Pancreas (tissue), 10 donors: ENCODE results near the gene VGLL4. TPM values are rescaled to one million over a fixed set of nuclear protein-coding genes. Genes with fewer than 3 reads are reported as not detected.

Source experiments
- ATAC-seq, 4 donors: fragments of 200-7000 bp; cut with Tn5 transposase; one replicate each; pipeline versions ENCODE4 v1.8.0 to v1.9.1; 2020; ENCODE audit warnings: mild to moderate bottlenecking in 4 of 4, moderate library complexity in 4 of 4
- DNase-seq, 6 donors: peaks; one replicate each; pipeline ENCODE4 v3.0.0-alpha.2; 2020
- FAIRE-seq: peaks from 2 replicates; lab custom pipeline; 2012; peaks lifted over from hg19 to GRCh38; lab: Jason Lieb, UNC
- H3K27ac ChIP-seq, 4 donors: fragments of 200-600 bp; sonication (generic); 1 replicate in 3 of 4; 2 replicates in 1 of 4; pipeline versions ENCODE4 v1.5.0 to v1.8.0; 2020
- H3K27me3 ChIP-seq, 4 donors: fragments of 200-600 bp; one replicate each; pipeline ENCODE4 v1.8.0; 2021
- H3K36me3 ChIP-seq, 3 donors: fragments of 200-600 bp; sonication (generic) in 1 of 3; one replicate each; pipeline versions ENCODE4 v1.5.0 to v1.8.0; 2020 to 2021
- H3K4me1 ChIP-seq, 3 donors: fragments of 200-600 bp; one replicate each; pipeline ENCODE4 v1.8.0; 2021
- H3K4me3 ChIP-seq, 4 donors: fragments of 200-600 bp; sonication (generic) in 2 of 4; one replicate each; pipeline versions ENCODE4 v1.5.0 to v1.8.0; 2020 to 2021
- H3K9me3 ChIP-seq, 4 donors: fragments of 200-600 bp; one replicate each; pipeline ENCODE4 v1.8.0; 2021
- CTCF ChIP-seq, 4 donors: fragments of 200-600 bp; sonication (generic) in 3 of 4; IDR thresholded peaks; one replicate each; pipeline versions ENCODE4 v1.5.0 to v1.8.0; 2021; ENCODE audit warnings: antibody characterized with exemption in 4 of 4
- WGBS, 2 donors: extraction: QIAGEN DNeasy Blood & Tissue Kit; methylation state at CpG; one replicate each; pipeline ENCODE4 v1.1.7; 2013; 5-methylcytosine and 5-hydroxymethylcytosine counted together
- intact Hi-C, 3 donors: fragments of 100-400 bp; cut with DNase I; formaldehyde crosslinking; loops; one replicate each; pipeline versions ENCODE4 v1.11.1 to v1.14.2; 2022
- polyA plus RNA-seq, 2 donors: library from polyadenylated mRNA; stranded (reverse); fragments of 200-250 nt; gene quantifications; one replicate each; pipeline ENCODE4 v1.2.3, GENCODE V29; 2013
- total RNA-seq, 6 donors: library from RNA; stranded (reverse); fragmentation: NEBNext Ultra II Directional in 4 of 6; extraction: Animal tissue kit (Norgen Biotek cat#: 25700) in 4 of 6; gene quantifications; one replicate each; pipeline versions ENCODE4 v1.2.1 to v1.2.4, GENCODE V29; 2021 to 2023
- donor health status: healthy with polysubstance abuse.
- donor health status: DM: no; HTN: no; CAD: no; lungs with moderate emphysema.
- donor health status: DM: no; HTN: no; CAD: no.
- donor health status: control.
- donor health status: control.
- donor health status: Bipolar disorder and iron deficiency.
- donor health status: DM: yes; HTN: yes; CAD: no.
- donor health status: DM: no; HTN: no; CAD: no.
- donor health status: DM: no; HTN: no; CAD: no.
- donor health status: DM: yes; HTN: yes; CAD: no.

The VGLL4 gene
- total and polyA plus RNA-seq, 8 donors: 17.3 to 47.8 (median 22.0) TPM

GRCh38 chr3:11634081-11634635 is 9.6 kb downstream of the VGLL4 start:
- DNase-seq (no peak), FAIRE-seq (no peak), ATAC-seq (no peak)
- no peaks in the 10 kb centered on the region for H3K27me3 ChIP-seq
- no peak for TF ChIP-seq CTCF (IDR thresholded peaks at IDR 0.05)
- H3K9me3 ChIP-seq: no peaks in the 10 kb centered on the region
- H3K36me3 ChIP-seq: no peaks in the 10 kb centered on the region
- H3K4me1 ChIP-seq: peaks cover 6 to 36% (median 28%) of the 10 kb centered on the region in 3 donors
- no peak overlapping the region for H3K4me3 ChIP-seq
- WGBS, 2 donors: 83 to 87% methylated on average over 11 of the region's 11 CpGs
- H3K27ac ChIP-seq: no peak overlapping the region
- intact Hi-C loops: no loop called here

GRCh38 chr3:11632966-11633365 is 10.7 kb downstream of the VGLL4 start:
- Histone ChIP-seq H3K9me3 (no peaks in the 10 kb centered on the region), H3K36me3 (no peaks in the 10 kb centered on the region), H3K27me3 (no peaks in the 10 kb centered on the region), H3K4me1 (peaks cover 6 to 32% (median 19%) of the 10 kb centered on the region in 3 donors), H3K4me3 (no peak overlapping the region), H3K27ac (no peak overlapping the region)
- intact Hi-C loops: no loop called here
- WGBS, 2 donors: 69 to 70% methylated on average over 3 of the region's 3 CpGs
- FAIRE-seq (no peak), ATAC-seq (no peak), DNase-seq (no peak)
- TF ChIP-seq CTCF (IDR thresholded peaks at IDR 0.05): no peak

- H3K27ac ChIP-seq: no peak overlapping the region
- ATAC-seq (no peak), FAIRE-seq (no peak), DNase-seq (no peak)
- peaks cover 6 to 28% (median 17%) of the 10 kb centered on the region in 3 donors for H3K4me1 ChIP-seq
- no peaks in the 10 kb centered on the region for H3K36me3 ChIP-seq
- no peaks in the 10 kb centered on the region for H3K27me3 ChIP-seq
- no peaks in the 10 kb centered on the region for H3K9me3 ChIP-seq
- intact Hi-C loops: no loop called here
- TF ChIP-seq CTCF (IDR thresholded peaks at IDR 0.05): no peak
- H3K4me3 ChIP-seq: no peak overlapping the region
- WGBS, 2 donors: 10 to 17% methylated on average over 2 of the region's 2 CpGs
These were observed 11.2 kb downstream of the VGLL4 start for GRCh38 chr3:11632564-11632963.

GRCh38 chr3:11631820-11632219 is 11.9 kb downstream of the VGLL4 start:
- no peak for FAIRE-seq
- Histone ChIP-seq H3K4me1 (peaks cover 6 to 21% (median 17%) of the 10 kb centered on the region in 3 donors), H3K27me3 (no peaks in the 10 kb centered on the region), H3K36me3 (no peaks in the 10 kb centered on the region), H3K4me3 (no peak overlapping the region), H3K9me3 (no peaks in the 10 kb centered on the region), H3K27ac (no peak overlapping the region)
- DNase-seq: no peak
- ATAC-seq: no peak
- intact Hi-C loops: no loop called here
- 81 to 82% methylated on average over 9 of the region's 9 CpGs for WGBS, 2 donors
- TF ChIP-seq CTCF (IDR thresholded peaks at IDR 0.05): no peak

GRCh38 chr3:11629716-11630115 is 14.0 kb downstream of the VGLL4 start:
- FAIRE-seq (no peak), DNase-seq (no peak), ATAC-seq (no peak)
- H3K36me3 ChIP-seq: no peaks in the 10 kb centered on the region
- no peak for TF ChIP-seq CTCF (IDR thresholded peaks at IDR 0.05)
- no peaks in the 10 kb centered on the region for H3K9me3 ChIP-seq
- WGBS, 2 donors: 58 to 59% methylated on average over 5 of the region's 5 CpGs
- peaks cover 4 to 15% (median 13%) of the 10 kb centered on the region in 3 donors for H3K4me1 ChIP-seq
- no peak overlapping the region for H3K27ac ChIP-seq
- intact Hi-C loops: no loop called here
- no peaks in the 10 kb centered on the region for H3K27me3 ChIP-seq
- no peak overlapping the region for H3K4me3 ChIP-seq
